Smooth muscle cell (in vitro differentiated cells): ENCODE data around the gene CDKN1C. TPM values are rescaled to one million over a fixed set of nuclear protein-coding genes. Genes with fewer than 3 reads are reported as not detected.
A peak's percentile ranks its signal among the peaks of the same experiment; 100 is the strongest.

Experiments
- DNase-seq: peaks from one replicate; lab custom pipeline; 2025; ENCODE audit not compliant: unreplicated experiment; lab: John Stamatoyannopoulos, UW
- H2AFZ ChIP-seq: fragments of 200-600 bp; sonication (generic); 2 replicates; pipeline ENCODE4 v1.6.0; 2016; ENCODE audit warnings: antibody characterized with exemption, low read depth, mild to moderate bottlenecking
- H3F3A ChIP-seq: fragments of 200-600 bp; sonication (generic); 2 replicates; pipeline ENCODE4 v1.6.0; 2017; ENCODE audit warnings: antibody characterized with exemption, low read depth
- H3K27ac ChIP-seq: fragments of 200-600 bp; sonication (generic); 2 replicates; pipeline ENCODE4 v1.5.1; 2016; ENCODE audit warnings: low read depth, mild to moderate bottlenecking
- H3K27me3 ChIP-seq: fragments of 200-600 bp; sonication (generic); 2 replicates; pipeline ENCODE4 v1.6.1; 2016; ENCODE audit warnings: low read depth, mild to moderate bottlenecking
- H3K36me3 ChIP-seq: fragments of 200-600 bp; sonication (generic); 2 replicates; pipeline ENCODE4 v1.5.1; 2016; ENCODE audit warnings: low read depth
- H3K4me1 ChIP-seq: fragments of 200-600 bp; sonication (generic); 2 replicates; pipeline ENCODE4 v1.5.1; 2016; ENCODE audit warnings: low read depth
- H3K4me2 ChIP-seq: fragments of 200-600 bp; sonication (generic); 2 replicates; pipeline ENCODE4 v1.6.0; 2016; ENCODE audit warnings: mild to moderate bottlenecking
- H3K4me3 ChIP-seq: fragments of 200-600 bp; sonication (generic); 2 replicates; pipeline ENCODE4 v1.5.1; 2016; ENCODE audit warnings: mild to moderate bottlenecking
- H3K79me2 ChIP-seq: fragments of 200-600 bp; sonication (generic); 2 replicates; pipeline ENCODE4 v1.6.0; 2016; ENCODE audit warnings: low read depth, mild to moderate bottlenecking
- H3K9ac ChIP-seq: fragments of 200-600 bp; sonication (generic); 2 replicates; pipeline ENCODE4 v1.6.0; 2016; ENCODE audit warnings: low read depth
- H3K9me3 ChIP-seq: fragments of 200-600 bp; sonication (generic); replicated peaks from 2 replicates; pipeline ENCODE4 v1.5.1; 2016; ENCODE audit warnings: low read depth
- H4K20me1 ChIP-seq: fragments of 200-600 bp; sonication (generic); 2 replicates; pipeline ENCODE4 v1.6.0; 2016; ENCODE audit warnings: low read depth
- CTCF ChIP-seq: fragments of 200-600 bp; sonication (generic); IDR thresholded peaks from 2 replicates; pipeline ENCODE4 v1.5.1; 2017; ENCODE audit warnings: borderline replicate concordance, mild to moderate bottlenecking, antibody characterized with exemption; ENCODE audit not compliant: insufficient read depth, poor library complexity, severe bottlenecking
- WGBS: methylation state at CpG from one replicate; pipeline ENCODE4 v1.1.7; 2016; ENCODE audit warnings: low lambda C conversion rate; 5-methylcytosine and 5-hydroxymethylcytosine counted together
- polyA plus RNA-seq: library from polyadenylated mRNA; unstranded; fragments of >200 nt; fragmentation: Nextera tagmentation; extraction: Ambion mirVana; gene quantifications from 2 replicates; pipeline ENCODE4 v1.2.1, GENCODE V29; 2016
- total RNA-seq: library from RNA; depleted of rRNA; stranded (reverse); fragments of >200 nt; gene quantifications from 2 replicates; pipeline ENCODE4 v1.2.3, GENCODE V29; 2014

The CDKN1C gene
- total and polyA plus RNA-seq, 2 experiments from 2014 or later: 171 to 392 TPM

- Histone ChIP-seq H3F3A (no peaks in the 10 kb centered on the region), H3K27ac (no peak overlapping the region), H3K27me3 (no peaks in the 10 kb centered on the region), H3K79me2 (no peaks in the 10 kb centered on the region), H3K4me3 (no peak overlapping the region), H3K9ac (no peak overlapping the region), H3K4me1 (peaks cover 4% of the 10 kb centered on the region), H4K20me1 (no peaks in the 10 kb centered on the region), H3K36me3 (no peaks in the 10 kb centered on the region), H3K4me2 (no peak overlapping the region), H2AFZ (no peak overlapping the region), H3K9me3 (no peaks in the 10 kb centered on the region)
- 89% methylated on average over 13 of the region's 13 CpGs for WGBS
- DNase-seq: no peak
- TF ChIP-seq CTCF: no peak
These were observed 13.7 kb upstream of the CDKN1C start for GRCh38 chr11:2899080-2899783.

GRCh38 chr11:2898366-2899079 lies 12.9 kb upstream of the CDKN1C start:
- WGBS: 55% methylated on average over 12 of the region's 12 CpGs
- Histone ChIP-seq H3F3A (no peaks in the 10 kb centered on the region), H2AFZ (no peak overlapping the region), H3K79me2 (no peaks in the 10 kb centered on the region), H3K9ac (no peak overlapping the region), H3K36me3 (no peaks in the 10 kb centered on the region), H3K27me3 (no peaks in the 10 kb centered on the region), H3K4me1 (peaks cover 4% of the 10 kb centered on the region), H4K20me1 (no peaks in the 10 kb centered on the region), H3K27ac (no peak overlapping the region), H3K4me2 (peak overlapping the region; percentile 62), H3K4me3 (no peak overlapping the region), H3K9me3 (no peaks in the 10 kb centered on the region)
- no peak for TF ChIP-seq CTCF
- no peak for DNase-seq

- Histone ChIP-seq H3K4me3 (no peak overlapping the region), H3K9ac (no peak overlapping the region), H3K79me2 (no peaks in the 10 kb centered on the region), H4K20me1 (no peaks in the 10 kb centered on the region), H3K9me3 (no peaks in the 10 kb centered on the region), H3K27ac (no peak overlapping the region), H3K4me2 (no peak overlapping the region), H2AFZ (no peak overlapping the region), H3K27me3 (no peaks in the 10 kb centered on the region), H3K4me1 (no peaks in the 10 kb centered on the region), H3K36me3 (no peaks in the 10 kb centered on the region), H3F3A (no peaks in the 10 kb centered on the region)
- no peak for DNase-seq
- no peak for TF ChIP-seq CTCF
- 96% methylated on average over 6 of the region's 6 CpGs for WGBS
These were observed 11.5 kb upstream of the CDKN1C start for GRCh38 chr11:2897048-2897447.
